Measurements from ENCODE around the gene AATK. TPM values are rescaled to one million over a fixed set of nuclear protein-coding genes. Genes with fewer than 3 reads are reported as not detected.

The AATK gene
- total RNA-seq, 1 experiment from 2014 or later: 4.4 TPM

DNA sequence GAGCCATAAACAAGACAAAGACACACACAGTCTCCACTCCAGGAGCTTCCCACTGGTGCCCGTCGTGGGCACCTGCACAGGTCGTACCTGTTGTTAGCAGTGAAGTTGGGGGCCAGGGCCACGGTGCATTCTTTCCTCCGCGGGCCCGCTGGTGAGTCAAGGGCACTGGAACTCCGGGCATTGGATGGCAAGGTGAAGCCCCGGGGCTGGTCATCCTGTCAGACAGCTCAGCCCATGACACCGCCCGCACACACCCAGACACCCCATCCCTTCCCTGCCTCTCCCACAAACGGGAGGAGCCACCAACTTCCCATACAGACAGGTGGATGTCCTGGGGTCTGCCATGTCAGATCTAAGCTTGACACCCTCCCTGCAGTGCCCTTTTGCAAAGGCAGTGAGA lies 40.6 kb upstream of the AATK start:
- no TSS peak for BruUV-seq (replicated peaks)
- H3K9ac ChIP-seq (ENCODE audit: low read length): no peak overlapping the region
- H3K27me3 ChIP-seq (ENCODE audit: insufficient read depth, low read length): no peaks in the 10 kb centered on the region
- no peaks in the 10 kb centered on the region for H3K79me2 ChIP-seq (ENCODE audit: insufficient read depth, low read length)
- H2AFZ ChIP-seq (ENCODE audit: low read depth, low read length, poor library complexity, severe bottlenecking): no peak overlapping the region
- no peaks in the 10 kb centered on the region for H3K4me1 ChIP-seq (ENCODE audit: control insufficient read depth in 1 of 2, insufficient read depth in 2 of 2, low read length in 2 of 2)
- ChIA-PET POLR2A (no interaction called here), CTCF (interaction anchor here (1.4 kb wide), 1 partner anchor 64 kb away, joined by 4 read pairs; no protein-coding TSS in a partner anchor), RAD21 (ENCODE audit: low non-redundant PET in 1 of 2, low total read pairs in 2 of 2, uncharacterized antibody in 2 of 2, unreplicated experiment in 2 of 2) (no interaction called here)
- no peak overlapping the region for H3K4me3 ChIP-seq (replicated peaks in 1 of 2; ENCODE audit: low read depth in 1 of 2, low read length in 2 of 2)
- H4K20me1 ChIP-seq (ENCODE audit: insufficient read depth): no peaks in the 10 kb centered on the region
- ATAC-seq (no peak), DNase-seq (ENCODE audit: low read depth, low spot score) (no peak)
- TF ChIP-seq EGR1 (IDR thresholded peaks at IDR 0.05; ENCODE audit: low read depth): no peak
- no peak for TF ChIP-seq ELF1 (IDR thresholded peaks at IDR 0.05; ENCODE audit: borderline replicate concordance, low read depth)
- TF ChIP-seq JUND (IDR thresholded peaks at IDR 0.05): no peak
- no peak for TF ChIP-seq EZH2phosphoT487 (IDR thresholded peaks at IDR 0.05; ENCODE audit: borderline replicate concordance)
- TF ChIP-seq ZFX (IDR thresholded peaks at IDR 0.05): no peak
- no peak for TF ChIP-seq FOSL1 (IDR thresholded peaks at IDR 0.05; ENCODE audit: low read depth)
- no peak for TF ChIP-seq TCF7L2 (IDR thresholded peaks at IDR 0.05; ENCODE audit: borderline replicate concordance, extremely low read depth, insufficient read depth, insufficient read length)
- TF ChIP-seq POLR2A (IDR thresholded peaks at IDR 0.05; ENCODE audit: borderline replicate concordance, extremely low read depth, insufficient read depth, insufficient read length): no peak
- no peak for TF ChIP-seq SRF (IDR thresholded peaks at IDR 0.05; ENCODE audit: low read depth)
- TF ChIP-seq EZH2 (IDR thresholded peaks at IDR 0.05): no peak
- TF ChIP-seq SP1 (IDR thresholded peaks at IDR 0.05; ENCODE audit: low read depth): no peak
- TF ChIP-seq SIN3A (IDR thresholded peaks at IDR 0.05; ENCODE audit: low read depth): no peak
- no peak for TF ChIP-seq CBX3 (IDR thresholded peaks at IDR 0.05; ENCODE audit: low read depth)
- no peak for TF ChIP-seq POLR2AphosphoS5 (IDR thresholded peaks at IDR 0.05; ENCODE audit: low read depth, low read length)
- TF ChIP-seq, protein P1, sequence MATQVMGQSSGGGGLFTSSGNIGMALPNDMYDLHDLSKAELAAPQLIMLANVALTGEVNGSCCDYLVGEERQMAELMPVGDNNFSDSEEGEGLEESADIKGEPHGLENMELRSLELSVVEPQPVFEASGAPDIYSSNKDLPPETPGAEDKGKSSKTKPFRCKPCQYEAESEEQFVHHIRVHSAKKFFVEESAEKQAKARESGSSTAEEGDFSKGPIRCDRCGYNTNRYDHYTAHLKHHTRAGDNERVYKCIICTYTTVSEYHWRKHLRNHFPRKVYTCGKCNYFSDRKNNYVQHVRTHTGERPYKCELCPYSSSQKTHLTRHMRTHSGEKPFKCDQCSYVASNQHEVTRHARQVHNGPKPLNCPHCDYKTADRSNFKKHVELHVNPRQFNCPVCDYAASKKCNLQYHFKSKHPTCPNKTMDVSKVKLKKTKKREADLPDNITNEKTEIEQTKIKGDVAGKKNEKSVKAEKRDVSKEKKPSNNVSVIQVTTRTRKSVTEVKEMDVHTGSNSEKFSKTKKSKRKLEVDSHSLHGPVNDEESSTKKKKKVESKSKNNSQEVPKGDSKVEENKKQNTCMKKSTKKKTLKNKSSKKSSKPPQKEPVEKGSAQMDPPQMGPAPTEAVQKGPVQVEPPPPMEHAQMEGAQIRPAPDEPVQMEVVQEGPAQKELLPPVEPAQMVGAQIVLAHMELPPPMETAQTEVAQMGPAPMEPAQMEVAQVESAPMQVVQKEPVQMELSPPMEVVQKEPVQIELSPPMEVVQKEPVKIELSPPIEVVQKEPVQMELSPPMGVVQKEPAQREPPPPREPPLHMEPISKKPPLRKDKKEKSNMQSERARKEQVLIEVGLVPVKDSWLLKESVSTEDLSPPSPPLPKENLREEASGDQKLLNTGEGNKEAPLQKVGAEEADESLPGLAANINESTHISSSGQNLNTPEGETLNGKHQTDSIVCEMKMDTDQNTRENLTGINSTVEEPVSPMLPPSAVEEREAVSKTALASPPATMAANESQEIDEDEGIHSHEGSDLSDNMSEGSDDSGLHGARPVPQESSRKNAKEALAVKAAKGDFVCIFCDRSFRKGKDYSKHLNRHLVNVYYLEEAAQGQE (IDR thresholded peaks at IDR 0.05; ENCODE audit: low read depth): no peak
- TF ChIP-seq, protein P2, sequence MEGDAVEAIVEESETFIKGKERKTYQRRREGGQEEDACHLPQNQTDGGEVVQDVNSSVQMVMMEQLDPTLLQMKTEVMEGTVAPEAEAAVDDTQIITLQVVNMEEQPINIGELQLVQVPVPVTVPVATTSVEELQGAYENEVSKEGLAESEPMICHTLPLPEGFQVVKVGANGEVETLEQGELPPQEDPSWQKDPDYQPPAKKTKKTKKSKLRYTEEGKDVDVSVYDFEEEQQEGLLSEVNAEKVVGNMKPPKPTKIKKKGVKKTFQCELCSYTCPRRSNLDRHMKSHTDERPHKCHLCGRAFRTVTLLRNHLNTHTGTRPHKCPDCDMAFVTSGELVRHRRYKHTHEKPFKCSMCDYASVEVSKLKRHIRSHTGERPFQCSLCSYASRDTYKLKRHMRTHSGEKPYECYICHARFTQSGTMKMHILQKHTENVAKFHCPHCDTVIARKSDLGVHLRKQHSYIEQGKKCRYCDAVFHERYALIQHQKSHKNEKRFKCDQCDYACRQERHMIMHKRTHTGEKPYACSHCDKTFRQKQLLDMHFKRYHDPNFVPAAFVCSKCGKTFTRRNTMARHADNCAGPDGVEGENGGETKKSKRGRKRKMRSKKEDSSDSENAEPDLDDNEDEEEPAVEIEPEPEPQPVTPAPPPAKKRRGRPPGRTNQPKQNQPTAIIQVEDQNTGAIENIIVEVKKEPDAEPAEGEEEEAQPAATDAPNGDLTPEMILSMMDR (IDR thresholded peaks at IDR 0.05 in 2 of 3, conservative IDR thresholded peaks at IDR 0.05 in 1 of 3; ENCODE audit: borderline replicate concordance in 1 of 3, insufficient read depth in 1 of 3, low read depth in 2 of 3, low read length in 2 of 3): no peak
- TF ChIP-seq, protein P3, sequence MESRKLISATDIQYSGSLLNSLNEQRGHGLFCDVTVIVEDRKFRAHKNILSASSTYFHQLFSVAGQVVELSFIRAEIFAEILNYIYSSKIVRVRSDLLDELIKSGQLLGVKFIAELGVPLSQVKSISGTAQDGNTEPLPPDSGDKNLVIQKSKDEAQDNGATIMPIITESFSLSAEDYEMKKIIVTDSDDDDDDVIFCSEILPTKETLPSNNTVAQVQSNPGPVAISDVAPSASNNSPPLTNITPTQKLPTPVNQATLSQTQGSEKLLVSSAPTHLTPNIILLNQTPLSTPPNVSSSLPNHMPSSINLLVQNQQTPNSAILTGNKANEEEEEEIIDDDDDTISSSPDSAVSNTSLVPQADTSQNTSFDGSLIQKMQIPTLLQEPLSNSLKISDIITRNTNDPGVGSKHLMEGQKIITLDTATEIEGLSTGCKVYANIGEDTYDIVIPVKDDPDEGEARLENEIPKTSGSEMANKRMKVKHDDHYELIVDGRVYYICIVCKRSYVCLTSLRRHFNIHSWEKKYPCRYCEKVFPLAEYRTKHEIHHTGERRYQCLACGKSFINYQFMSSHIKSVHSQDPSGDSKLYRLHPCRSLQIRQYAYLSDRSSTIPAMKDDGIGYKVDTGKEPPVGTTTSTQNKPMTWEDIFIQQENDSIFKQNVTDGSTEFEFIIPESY (IDR thresholded peaks at IDR 0.05; ENCODE audit: extremely low read depth, insufficient replicate concordance, low read length): no peak
- TF ChIP-seq, protein P4, sequence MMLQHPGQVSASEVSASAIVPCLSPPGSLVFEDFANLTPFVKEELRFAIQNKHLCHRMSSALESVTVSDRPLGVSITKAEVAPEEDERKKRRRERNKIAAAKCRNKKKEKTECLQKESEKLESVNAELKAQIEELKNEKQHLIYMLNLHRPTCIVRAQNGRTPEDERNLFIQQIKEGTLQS (IDR thresholded peaks at IDR 0.05): no peak
- no peaks in the 10 kb centered on the region for H3K9me3 ChIP-seq (ENCODE audit: control insufficient read depth in 1 of 2, insufficient read depth in 1 of 2, low read depth in 1 of 2, low read length in 2 of 2)
- intact Hi-C loops (cut with micrococcal nuclease): no loop called here
- no peak overlapping the region for H3K4me2 ChIP-seq (ENCODE audit: low read length)
- peaks cover 0 to 4% of the 10 kb centered on the region in 2 experiments; a peak in 1 of 4 replicates for H3K36me3 ChIP-seq (ENCODE audit: control insufficient read depth in 1 of 2, insufficient read depth in 2 of 2, low read length in 2 of 2)
- H3K27ac ChIP-seq (ENCODE audit: low read depth, low read length): no peak overlapping the region
- no peaks in the 10 kb centered on the region for H3K9me2 ChIP-seq (ENCODE audit: insufficient read depth)

All from HCT116 (cell line).